Neural cell (in vitro differentiated cells): ENCODE results near the gene DAP. TPM values are rescaled to one million over a fixed set of nuclear protein-coding genes. Genes with fewer than 3 reads are reported as not detected.

ENCODE experiments used
- H2AFZ ChIP-seq: fragments of 200-600, 300-800 bp; sonication (generic), shearing (Covaris generic); 2 replicates; pipeline ENCODE4 v1.6.0; 2014; ENCODE audit warnings: low read depth, mild to moderate bottlenecking, antibody characterized with exemption, low read length, moderate library complexity
- H3F3A ChIP-seq: fragments of 200-600 bp; shearing (Covaris generic); 2 replicates; pipeline ENCODE4 v1.6.1; 2016; ENCODE audit warnings: mild to moderate bottlenecking, moderate library complexity, mixed read lengths, antibody characterized with exemption, low read length; ENCODE audit not compliant: insufficient read depth, poor library complexity, severe bottlenecking
- H3K27ac ChIP-seq: fragments of 200-600, 300-800 bp; sonication (generic), shearing (Covaris generic); 2 replicates; pipeline ENCODE4 v1.5.1; 2014; ENCODE audit warnings: mild to moderate bottlenecking, low read length, moderate library complexity
- H3K27me3 ChIP-seq: fragments of 300-800, 200-600 bp; sonication (generic), shearing (Covaris generic); 2 replicates; pipeline ENCODE4 v1.6.0; 2014; ENCODE audit warnings: mild to moderate bottlenecking, low read depth, low read length, moderate library complexity; ENCODE audit not compliant: insufficient read depth
- H3K36me3 ChIP-seq: fragments of 300-800, 200-600 bp; sonication (generic), shearing (Covaris generic); 2 replicates; pipeline ENCODE4 v1.5.1; 2014; ENCODE audit warnings: mild to moderate bottlenecking, antibody characterized with exemption, low read length, moderate library complexity; ENCODE audit not compliant: insufficient read depth
- H3K4me2 ChIP-seq: fragments of 300-800, 200-600 bp; sonication (generic), shearing (Covaris generic); 2 replicates; pipeline ENCODE4 v1.6.0; 2014; ENCODE audit warnings: mild to moderate bottlenecking, low read length
- H3K4me3 ChIP-seq: fragments of 300-800, 200-600 bp; sonication (generic), shearing (Covaris generic); 2 replicates; pipeline ENCODE4 v1.5.1; 2014; ENCODE audit warnings: mild to moderate bottlenecking, low read length, moderate library complexity
- H3K79me2 ChIP-seq: fragments of 200-600 bp; shearing (Covaris generic); replicated peaks from 2 replicates; pipeline ENCODE4 v1.6.0; 2014; ENCODE audit warnings: mild to moderate bottlenecking, low read length, moderate library complexity; ENCODE audit not compliant: insufficient read depth
- H3K9ac ChIP-seq: fragments of 300-800, 200-600 bp; sonication (generic), shearing (Covaris generic); 2 replicates; pipeline ENCODE4 v1.6.1; 2016; ENCODE audit warnings: mild to moderate bottlenecking, low read length, mixed read lengths
- H3K9me2 ChIP-seq: fragments of 200-600 bp; shearing (Covaris generic); 2 replicates; pipeline ENCODE4 v1.6.1; 2016; ENCODE audit warnings: mild to moderate bottlenecking, low read length, mixed read lengths; ENCODE audit not compliant: insufficient read depth
- H3K9me3 ChIP-seq: fragments of 200-600, 300-800 bp; sonication (generic), shearing (Covaris generic); 2 replicates; pipeline ENCODE4 v1.6.1; 2016; ENCODE audit warnings: mild to moderate bottlenecking, mixed run types, low read length, moderate library complexity, mixed read lengths
- H4K20me1 ChIP-seq: fragments of 200-600 bp; shearing (Covaris generic); 2 replicates; pipeline ENCODE4 v1.6.1; 2016; ENCODE audit warnings: mild to moderate bottlenecking, mixed run types; ENCODE audit not compliant: insufficient read depth
- EP300 ChIP-seq: fragments of 450-650 bp; conservative IDR thresholded peaks from 2 replicates; pipeline ENCODE4 v1.6.1; 2014; ENCODE audit warnings: antibody characterized with exemption, mild to moderate bottlenecking, moderate library complexity; ENCODE audit not compliant: poor library complexity, severe bottlenecking
- EZH2 ChIP-seq: fragments of 200-600, 300-800 bp; shearing (Covaris generic), sonication (generic); IDR thresholded peaks from 2 replicates; pipeline ENCODE4 v1.6.1; 2014; ENCODE audit warnings: antibody characterized with exemption, low read length, borderline replicate concordance, mild to moderate bottlenecking; ENCODE audit not compliant: insufficient read depth, poor library complexity, severe bottlenecking
- MXI1 ChIP-seq: fragments of 450-650 bp; conservative IDR thresholded peaks from 2 replicates; pipeline ENCODE4 v1.6.1; 2014; ENCODE audit warnings: antibody characterized with exemption, mild to moderate bottlenecking; ENCODE audit not compliant: poor library complexity, severe bottlenecking
- POLR2AphosphoS5 ChIP-seq: IDR thresholded peaks from 2 replicates; pipeline ENCODE4 v1.6.1; 2012
- RAD21 ChIP-seq: fragments of 450-650 bp; conservative IDR thresholded peaks from 2 replicates; pipeline ENCODE4 v1.6.1; 2014; ENCODE audit warnings: antibody characterized with exemption, mild to moderate bottlenecking, moderate library complexity
- SMC3 ChIP-seq: fragments of 450-650 bp; conservative IDR thresholded peaks from 2 replicates; pipeline ENCODE4 v1.6.1; 2014; ENCODE audit warnings: antibody characterized with exemption, mild to moderate bottlenecking, moderate library complexity; ENCODE audit not compliant: poor library complexity
- TAF1 ChIP-seq: IDR thresholded peaks from 2 replicates; pipeline ENCODE4 v1.6.1; 2012; ENCODE audit warnings: low read depth
- polyA plus RNA-seq: library from polyadenylated mRNA; depleted of rRNA; stranded (reverse); fragments of >200 nt; gene quantifications from 2 replicates; pipeline ENCODE4 v1.2.3, GENCODE V29; 2014
- TF ChIP-seq, protein P1 (sequence below): fragments of 450-650 bp; IDR thresholded peaks from 2 replicates; pipeline ENCODE4 v1.5.1; 2014; ENCODE audit warnings: antibody characterized with exemption, mild to moderate bottlenecking, moderate library complexity; ENCODE audit not compliant: poor library complexity, severe bottlenecking
- TF ChIP-seq, protein P2 (sequence below): IDR thresholded peaks from 2 replicates; pipeline ENCODE4 v1.6.1; 2012; ENCODE audit warnings: borderline replicate concordance

The DAP gene
- polyA plus RNA-seq, 1 donor from 2014 or later = 9.3 TPM

DNA sequence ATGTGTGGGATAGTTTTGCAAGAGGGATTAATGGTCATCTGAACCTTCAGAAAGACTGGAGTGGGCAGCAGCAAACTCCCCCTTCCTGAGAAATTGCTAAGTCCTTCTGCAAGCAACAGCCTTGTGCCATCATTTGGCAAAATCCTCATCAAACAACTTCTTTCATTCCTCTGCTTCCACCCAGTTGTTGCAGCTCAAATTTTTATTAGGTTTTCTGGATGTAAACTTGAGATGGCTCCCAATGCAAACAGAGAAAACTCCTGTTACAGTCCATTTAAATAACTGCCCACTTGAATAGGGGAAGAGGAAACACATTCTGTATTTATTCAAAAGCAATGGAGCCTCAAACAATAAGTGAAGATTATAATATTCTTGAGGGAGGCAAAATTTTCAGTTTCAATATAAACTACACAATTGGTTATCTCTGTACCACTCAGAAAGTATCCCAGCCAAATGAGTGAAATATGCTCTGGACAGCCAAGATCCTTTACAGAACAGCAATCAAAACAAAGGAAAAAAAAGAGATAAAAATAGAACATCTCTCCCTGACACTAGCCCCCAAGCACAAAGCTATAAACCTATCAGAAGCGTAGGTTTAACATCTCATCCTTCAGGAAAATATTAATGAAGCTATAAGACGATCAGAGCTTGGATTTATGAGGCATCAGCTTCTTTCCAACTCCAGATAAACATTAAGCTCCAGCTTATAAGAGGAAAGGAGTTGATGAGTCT lies 17.3 kb upstream of the DAP start:
- H3K36me3 ChIP-seq = no peaks in the 10 kb centered on the region
- no peaks in the 10 kb centered on the region for H4K20me1 ChIP-seq
- H3K4me3 ChIP-seq = no peak overlapping the region
- no peaks in the 10 kb centered on the region for H3K9me2 ChIP-seq
- no peak overlapping the region for H3K9ac ChIP-seq
- H3K4me2 ChIP-seq = no peak overlapping the region
- no peak overlapping the region for H2AFZ ChIP-seq
- H3K9me3 ChIP-seq = no peaks in the 10 kb centered on the region
- no peaks in the 10 kb centered on the region for H3K79me2 ChIP-seq
- no peak for TF ChIP-seq SMC3
- TF ChIP-seq EP300 = no peak
- TF ChIP-seq EZH2 = no peak
- no peak for TF ChIP-seq TAF1
- no peak for TF ChIP-seq POLR2AphosphoS5
- TF ChIP-seq, protein P1, sequence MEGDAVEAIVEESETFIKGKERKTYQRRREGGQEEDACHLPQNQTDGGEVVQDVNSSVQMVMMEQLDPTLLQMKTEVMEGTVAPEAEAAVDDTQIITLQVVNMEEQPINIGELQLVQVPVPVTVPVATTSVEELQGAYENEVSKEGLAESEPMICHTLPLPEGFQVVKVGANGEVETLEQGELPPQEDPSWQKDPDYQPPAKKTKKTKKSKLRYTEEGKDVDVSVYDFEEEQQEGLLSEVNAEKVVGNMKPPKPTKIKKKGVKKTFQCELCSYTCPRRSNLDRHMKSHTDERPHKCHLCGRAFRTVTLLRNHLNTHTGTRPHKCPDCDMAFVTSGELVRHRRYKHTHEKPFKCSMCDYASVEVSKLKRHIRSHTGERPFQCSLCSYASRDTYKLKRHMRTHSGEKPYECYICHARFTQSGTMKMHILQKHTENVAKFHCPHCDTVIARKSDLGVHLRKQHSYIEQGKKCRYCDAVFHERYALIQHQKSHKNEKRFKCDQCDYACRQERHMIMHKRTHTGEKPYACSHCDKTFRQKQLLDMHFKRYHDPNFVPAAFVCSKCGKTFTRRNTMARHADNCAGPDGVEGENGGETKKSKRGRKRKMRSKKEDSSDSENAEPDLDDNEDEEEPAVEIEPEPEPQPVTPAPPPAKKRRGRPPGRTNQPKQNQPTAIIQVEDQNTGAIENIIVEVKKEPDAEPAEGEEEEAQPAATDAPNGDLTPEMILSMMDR = no peak
- TF ChIP-seq, protein P2, sequence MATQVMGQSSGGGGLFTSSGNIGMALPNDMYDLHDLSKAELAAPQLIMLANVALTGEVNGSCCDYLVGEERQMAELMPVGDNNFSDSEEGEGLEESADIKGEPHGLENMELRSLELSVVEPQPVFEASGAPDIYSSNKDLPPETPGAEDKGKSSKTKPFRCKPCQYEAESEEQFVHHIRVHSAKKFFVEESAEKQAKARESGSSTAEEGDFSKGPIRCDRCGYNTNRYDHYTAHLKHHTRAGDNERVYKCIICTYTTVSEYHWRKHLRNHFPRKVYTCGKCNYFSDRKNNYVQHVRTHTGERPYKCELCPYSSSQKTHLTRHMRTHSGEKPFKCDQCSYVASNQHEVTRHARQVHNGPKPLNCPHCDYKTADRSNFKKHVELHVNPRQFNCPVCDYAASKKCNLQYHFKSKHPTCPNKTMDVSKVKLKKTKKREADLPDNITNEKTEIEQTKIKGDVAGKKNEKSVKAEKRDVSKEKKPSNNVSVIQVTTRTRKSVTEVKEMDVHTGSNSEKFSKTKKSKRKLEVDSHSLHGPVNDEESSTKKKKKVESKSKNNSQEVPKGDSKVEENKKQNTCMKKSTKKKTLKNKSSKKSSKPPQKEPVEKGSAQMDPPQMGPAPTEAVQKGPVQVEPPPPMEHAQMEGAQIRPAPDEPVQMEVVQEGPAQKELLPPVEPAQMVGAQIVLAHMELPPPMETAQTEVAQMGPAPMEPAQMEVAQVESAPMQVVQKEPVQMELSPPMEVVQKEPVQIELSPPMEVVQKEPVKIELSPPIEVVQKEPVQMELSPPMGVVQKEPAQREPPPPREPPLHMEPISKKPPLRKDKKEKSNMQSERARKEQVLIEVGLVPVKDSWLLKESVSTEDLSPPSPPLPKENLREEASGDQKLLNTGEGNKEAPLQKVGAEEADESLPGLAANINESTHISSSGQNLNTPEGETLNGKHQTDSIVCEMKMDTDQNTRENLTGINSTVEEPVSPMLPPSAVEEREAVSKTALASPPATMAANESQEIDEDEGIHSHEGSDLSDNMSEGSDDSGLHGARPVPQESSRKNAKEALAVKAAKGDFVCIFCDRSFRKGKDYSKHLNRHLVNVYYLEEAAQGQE = no peak
- TF ChIP-seq MXI1 = no peak
- TF ChIP-seq RAD21 = no peak
- no peaks in the 10 kb centered on the region for H3F3A ChIP-seq
- H3K27me3 ChIP-seq = no peaks in the 10 kb centered on the region
- H3K27ac ChIP-seq = no peak overlapping the region

DNA sequence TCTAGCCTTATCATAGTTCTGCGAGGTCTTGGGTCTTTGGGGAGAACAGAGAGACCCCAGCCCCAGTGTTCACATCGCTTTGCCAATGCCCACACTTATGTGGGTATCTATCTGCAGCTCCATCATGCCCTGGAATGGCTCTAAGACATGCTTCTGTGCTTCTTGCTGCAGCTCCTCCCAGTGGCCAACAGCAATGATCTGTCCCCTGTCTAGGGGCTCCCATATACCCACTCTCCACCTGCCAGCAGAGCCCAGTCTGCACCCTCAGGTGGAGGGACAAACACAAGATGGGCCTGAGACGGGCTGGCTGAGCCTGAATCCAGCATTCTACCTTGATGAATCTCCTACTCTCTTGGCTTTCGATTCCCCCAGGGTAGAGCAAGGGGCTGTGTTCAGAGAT lies 14.6 kb upstream of the DAP start:
- H3K27ac ChIP-seq = no peak overlapping the region
- TF ChIP-seq POLR2AphosphoS5 = no peak
- TF ChIP-seq EP300 = no peak
- no peak overlapping the region for H3K4me3 ChIP-seq
- no peaks in the 10 kb centered on the region for H3K79me2 ChIP-seq
- no peaks in the 10 kb centered on the region for H3K36me3 ChIP-seq
- no peaks in the 10 kb centered on the region for H3K9me2 ChIP-seq
- H3F3A ChIP-seq = no peaks in the 10 kb centered on the region
- no peak overlapping the region for H3K4me2 ChIP-seq
- no peaks in the 10 kb centered on the region for H4K20me1 ChIP-seq
- H2AFZ ChIP-seq = no peak overlapping the region
- H3K27me3 ChIP-seq = no peaks in the 10 kb centered on the region
- H3K9ac ChIP-seq = no peak overlapping the region
- no peaks in the 10 kb centered on the region for H3K9me3 ChIP-seq
